ENCODE measurements around the gene TMCO6.
A peak's percentile ranks its signal among the peaks of the same experiment; 100 is the strongest.

- TF ChIP-seq, protein P1, sequence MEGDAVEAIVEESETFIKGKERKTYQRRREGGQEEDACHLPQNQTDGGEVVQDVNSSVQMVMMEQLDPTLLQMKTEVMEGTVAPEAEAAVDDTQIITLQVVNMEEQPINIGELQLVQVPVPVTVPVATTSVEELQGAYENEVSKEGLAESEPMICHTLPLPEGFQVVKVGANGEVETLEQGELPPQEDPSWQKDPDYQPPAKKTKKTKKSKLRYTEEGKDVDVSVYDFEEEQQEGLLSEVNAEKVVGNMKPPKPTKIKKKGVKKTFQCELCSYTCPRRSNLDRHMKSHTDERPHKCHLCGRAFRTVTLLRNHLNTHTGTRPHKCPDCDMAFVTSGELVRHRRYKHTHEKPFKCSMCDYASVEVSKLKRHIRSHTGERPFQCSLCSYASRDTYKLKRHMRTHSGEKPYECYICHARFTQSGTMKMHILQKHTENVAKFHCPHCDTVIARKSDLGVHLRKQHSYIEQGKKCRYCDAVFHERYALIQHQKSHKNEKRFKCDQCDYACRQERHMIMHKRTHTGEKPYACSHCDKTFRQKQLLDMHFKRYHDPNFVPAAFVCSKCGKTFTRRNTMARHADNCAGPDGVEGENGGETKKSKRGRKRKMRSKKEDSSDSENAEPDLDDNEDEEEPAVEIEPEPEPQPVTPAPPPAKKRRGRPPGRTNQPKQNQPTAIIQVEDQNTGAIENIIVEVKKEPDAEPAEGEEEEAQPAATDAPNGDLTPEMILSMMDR (IDR thresholded peaks at IDR 0.05) = no peak
- no peak for TF ChIP-seq POLR2AphosphoS5 (IDR thresholded peaks at IDR 0.05)
- TF ChIP-seq POLR2A (IDR thresholded peaks at IDR 0.05) = peak in 1 of 4 donors; percentile 43
- TF ChIP-seq EP300 (IDR thresholded peaks at IDR 0.05) = no peak
Measured at GRCh38 chr5:140591747-140592372, 47.4 kb upstream of the TMCO6 start.
